ENCODE results near the gene GPR183. TPM values are rescaled to one million over a fixed set of nuclear protein-coding genes. Genes with fewer than 3 reads are reported as not detected.
A peak's percentile ranks its signal among the peaks of the same experiment; 100 is the strongest.

Gene GPR183
- total RNA-seq, 2 experiments from 2014 or later: 41.4 to 45.1 TPM

- no peak overlapping the region for H3K4me3 Mint-ChIP-seq
- peaks cover 69% of the 10 kb centered on the region for H3K36me3 Mint-ChIP-seq (ENCODE audit: low read depth)
- ChIA-PET POLR2A (no interaction called here), CTCF (interaction anchor here (0.7 to 1.7 kb wide), 10 partner anchors 9 to 323 kb away, joined by 3 to 5 read pairs (median 4); no protein-coding TSS in a partner anchor)
- DNase-seq: no peak
- peaks cover 46% of the 10 kb centered on the region for H3K4me1 Mint-ChIP-seq
- H3K27me3 Mint-ChIP-seq: no peaks in the 10 kb centered on the region
- no peaks in the 10 kb centered on the region for H3K9me3 Mint-ChIP-seq
- no peak overlapping the region for H3K27ac Mint-ChIP-seq
These were observed 27.0 kb upstream of the GPR183 start for GRCh38 chr13:99334221-99334620.

- Mint-ChIP-seq H3K4me3 (no peak overlapping the region), H3K36me3 (ENCODE audit: low read depth) (peaks cover 65% of the 10 kb centered on the region), H3K9me3 (peaks cover 4% of the 10 kb centered on the region), H3K27me3 (no peaks in the 10 kb centered on the region), H3K27ac (no peak overlapping the region), H3K4me1 (peaks cover 34% of the 10 kb centered on the region)
- ChIA-PET CTCF (no interaction called here), POLR2A (no interaction called here)
- no peak for DNase-seq
These were observed 25.3 kb upstream of the GPR183 start for GRCh38 chr13:99332456-99332855.

- peak overlapping the region; percentile 9 for H3K27ac Mint-ChIP-seq
- H3K36me3 Mint-ChIP-seq (ENCODE audit: low read depth): peaks cover 70% of the 10 kb centered on the region
- peaks cover 38% of the 10 kb centered on the region for H3K4me1 Mint-ChIP-seq
- POLR2A ChIA-PET: no interaction called here
- CTCF ChIA-PET: interaction anchor here (1.1 to 2.5 kb wide), 2 partner anchors 10 to 62 kb away, joined by 4 to 9 read pairs; no protein-coding TSS in a partner anchor
- no peak overlapping the region for H3K4me3 Mint-ChIP-seq
- DNase-seq: no peak
- H3K27me3 Mint-ChIP-seq: no peaks in the 10 kb centered on the region
- H3K9me3 Mint-ChIP-seq: peaks cover 4% of the 10 kb centered on the region
These were observed 24.7 kb upstream of the GPR183 start for GRCh38 chr13:99331881-99332293.

- Mint-ChIP-seq H3K27ac (no peak overlapping the region), H3K9me3 (peaks cover 4% of the 10 kb centered on the region), H3K27me3 (no peaks in the 10 kb centered on the region), H3K4me1 (peaks cover 34% of the 10 kb centered on the region), H3K36me3 (ENCODE audit: low read depth) (peaks cover 66% of the 10 kb centered on the region), H3K4me3 (no peak overlapping the region)
- ChIA-PET CTCF (interaction anchor here (0.9 to 2.5 kb wide), 6 partner anchors 9 to 61 kb away, joined by 3 to 9 read pairs (median 3); no protein-coding TSS in a partner anchor), POLR2A (no interaction called here)
- DNase-seq: no peak
These were observed 23.7 kb upstream of the GPR183 start for GRCh38 chr13:99330942-99331341.

GRCh38 chr13:99329477-99329876, 22.3 kb upstream of the GPR183 start:
- H3K27ac Mint-ChIP-seq: no peak overlapping the region
- H3K9me3 Mint-ChIP-seq: peaks cover 4% of the 10 kb centered on the region
- no peaks in the 10 kb centered on the region for H3K27me3 Mint-ChIP-seq
- H3K36me3 Mint-ChIP-seq (ENCODE audit: low read depth): peaks cover 71% of the 10 kb centered on the region
- peaks cover 42% of the 10 kb centered on the region for H3K4me1 Mint-ChIP-seq
- POLR2A ChIA-PET: interaction anchor here (0.6 kb wide), 1 partner anchor 44 kb away, joined by 8 read pairs; no protein-coding TSS in a partner anchor
- no peak for DNase-seq
- CTCF ChIA-PET: interaction anchor here (2.5 kb wide), 1 partner anchor 60 kb away, joined by 9 read pairs; no protein-coding TSS in a partner anchor
- H3K4me3 Mint-ChIP-seq: no peak overlapping the region

GRCh38 chr13:99327761-99328160, 20.6 kb upstream of the GPR183 start:
- POLR2A ChIA-PET: no interaction called here
- Mint-ChIP-seq H3K4me3 (no peak overlapping the region), H3K27ac (no peak overlapping the region), H3K27me3 (no peaks in the 10 kb centered on the region), H3K36me3 (ENCODE audit: low read depth) (peaks cover 81% of the 10 kb centered on the region), H3K9me3 (peaks cover 4% of the 10 kb centered on the region), H3K4me1 (peaks cover 57% of the 10 kb centered on the region)
- DNase-seq: no peak
- CTCF ChIA-PET: no interaction called here

GRCh38 chr13:99327126-99327525, 19.9 kb upstream of the GPR183 start:
- Mint-ChIP-seq H3K4me1 (peaks cover 59% of the 10 kb centered on the region), H3K4me3 (no peak overlapping the region), H3K36me3 (ENCODE audit: low read depth) (peaks cover 75% of the 10 kb centered on the region), H3K27ac (no peak overlapping the region), H3K9me3 (peaks cover 4% of the 10 kb centered on the region), H3K27me3 (no peaks in the 10 kb centered on the region)
- no peak for DNase-seq
- ChIA-PET POLR2A (no interaction called here), CTCF (no interaction called here)

- peaks cover 57% of the 10 kb centered on the region for H3K4me1 Mint-ChIP-seq
These were observed 18.8 kb upstream of the GPR183 start for GRCh38 chr13:99326012-99326411.

GRCh38 chr13:99323488-99323887, 16.3 kb upstream of the GPR183 start:
- ChIA-PET CTCF (interaction anchor here (0.6 to 1.5 kb wide), 3 partner anchors 33 to 295 kb away, joined by 3 to 4 read pairs (median 3); no protein-coding TSS in a partner anchor), POLR2A (no interaction called here)
- H3K9me3 Mint-ChIP-seq: no peaks in the 10 kb centered on the region
- H3K4me1 Mint-ChIP-seq: peaks cover 64% of the 10 kb centered on the region
- peak overlapping the region; percentile 47 for H3K4me3 Mint-ChIP-seq
- H3K27ac Mint-ChIP-seq: peak overlapping the region; percentile 90
- no peaks in the 10 kb centered on the region for H3K27me3 Mint-ChIP-seq
- no peak for DNase-seq
- peaks cover 53% of the 10 kb centered on the region for H3K36me3 Mint-ChIP-seq (ENCODE audit: low read depth)

More at GRCh38 chr13:99326012-99326411, 18.8 kb upstream of the GPR183 start:
- peaks cover 4% of the 10 kb centered on the region for H3K9me3 Mint-ChIP-seq
- peak overlapping the region; percentile 43 for H3K27ac Mint-ChIP-seq
- no peak for DNase-seq
- H3K36me3 Mint-ChIP-seq (ENCODE audit: low read depth): peaks cover 64% of the 10 kb centered on the region
- no peaks in the 10 kb centered on the region for H3K27me3 Mint-ChIP-seq
- no peak overlapping the region for H3K4me3 Mint-ChIP-seq
- CTCF ChIA-PET: interaction anchor here (1.0 to 1.1 kb wide), 4 partner anchors 8 to 111 kb away, joined by 3 to 5 read pairs (median 3); no protein-coding TSS in a partner anchor
- POLR2A ChIA-PET: no interaction called here

GRCh38 chr13:99322297-99323103, 15.3 kb upstream of the GPR183 start:
- CTCF ChIA-PET: interaction anchor here (0.9 to 2.0 kb wide), 11 partner anchors 9 to 115 kb away, joined by 3 to 6 read pairs (median 4); no protein-coding TSS in a partner anchor

GRCh38 chr13:99321709-99322108, 14.5 kb upstream of the GPR183 start:
- no peak for DNase-seq
- Mint-ChIP-seq H3K36me3 (ENCODE audit: low read depth) (peaks cover 55% of the 10 kb centered on the region), H3K4me1 (peaks cover 66% of the 10 kb centered on the region), H3K27ac (peak overlapping the region; percentile 90), H3K9me3 (no peaks in the 10 kb centered on the region), H3K4me3 (no peak overlapping the region), H3K27me3 (no peaks in the 10 kb centered on the region)
- CTCF ChIA-PET: interaction anchor here (0.6 to 2.0 kb wide), 13 partner anchors 9 to 115 kb away, joined by 3 to 6 read pairs (median 4); no protein-coding TSS in a partner anchor
- POLR2A ChIA-PET: no interaction called here

More at GRCh38 chr13:99322297-99323103, 15.3 kb upstream of the GPR183 start:
- H3K4me3 Mint-ChIP-seq: peak overlapping the region; percentile 47
- H3K27ac Mint-ChIP-seq: peak overlapping the region; percentile 90
- H3K4me1 Mint-ChIP-seq: peaks cover 64% of the 10 kb centered on the region
- H3K9me3 Mint-ChIP-seq: no peaks in the 10 kb centered on the region
- no peaks in the 10 kb centered on the region for H3K27me3 Mint-ChIP-seq
- peak; percentile 54 for DNase-seq
- POLR2A ChIA-PET: interaction anchor here (0.6 kb wide), 2 partner anchors 17 to 25 kb away, joined by 3 read pairs; no protein-coding TSS in a partner anchor
- peaks cover 53% of the 10 kb centered on the region for H3K36me3 Mint-ChIP-seq (ENCODE audit: low read depth)

GRCh38 chr13:99320693-99321481, 13.7 kb upstream of the GPR183 start:
- no peak for DNase-seq
- peaks cover 66% of the 10 kb centered on the region for H3K4me1 Mint-ChIP-seq
- H3K4me3 Mint-ChIP-seq: no peak overlapping the region
- ChIA-PET POLR2A (no interaction called here), CTCF (interaction anchor here (0.6 to 2.0 kb wide), 6 partner anchors 8 to 51 kb away, joined by 3 to 6 read pairs (median 4); no protein-coding TSS in a partner anchor)
- no peaks in the 10 kb centered on the region for H3K9me3 Mint-ChIP-seq
- H3K27ac Mint-ChIP-seq: no peak overlapping the region
- peaks cover 56% of the 10 kb centered on the region for H3K36me3 Mint-ChIP-seq (ENCODE audit: low read depth)
- H3K27me3 Mint-ChIP-seq: no peaks in the 10 kb centered on the region

Measured in activated CD4-positive, alpha-beta T cell treated with anti-CD3 and anti-CD28 coated beads, Interleukin-2, amount 10 ng/mL, durations not matched to agents 7 days and 5 days (primary cell).